ENCODE measurements around the gene PLPPR1. TPM values are rescaled to one million over a fixed set of nuclear protein-coding genes. Genes with fewer than 3 reads are reported as not detected.
A peak's percentile ranks its signal among the peaks of the same experiment; 100 is the strongest.

Gene PLPPR1
- total RNA-seq, 1 donor from 2014 or later = 0.32 TPM

DNA sequence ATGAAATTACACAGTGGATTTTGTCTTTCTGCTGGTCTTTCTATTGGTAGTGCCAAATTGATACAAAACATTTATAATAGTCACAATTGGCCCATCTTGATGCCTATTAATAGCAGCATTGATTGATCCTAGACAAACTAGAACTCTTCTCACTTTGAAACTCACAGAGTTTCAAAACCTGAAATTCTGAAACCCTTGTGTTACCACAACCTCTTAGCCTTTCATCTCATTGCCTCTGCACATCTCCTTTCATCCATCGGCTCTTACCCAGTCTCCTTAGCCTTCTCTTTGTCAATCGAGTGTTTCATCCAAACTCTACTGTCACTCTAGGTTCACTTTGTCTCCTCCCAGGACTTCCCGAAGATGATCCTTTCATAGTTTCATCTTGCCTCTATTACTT lies 22.1 kb downstream of the PLPPR1 start:
- no peak for ATAC-seq

- ATAC-seq = no peak
These were observed 26.1 kb downstream of the PLPPR1 start for GRCh38 chr9:101054657-101055056.

GRCh38 chr9:101055516-101055915 lies 27.0 kb downstream of the PLPPR1 start:
- ATAC-seq = no peak

DNA sequence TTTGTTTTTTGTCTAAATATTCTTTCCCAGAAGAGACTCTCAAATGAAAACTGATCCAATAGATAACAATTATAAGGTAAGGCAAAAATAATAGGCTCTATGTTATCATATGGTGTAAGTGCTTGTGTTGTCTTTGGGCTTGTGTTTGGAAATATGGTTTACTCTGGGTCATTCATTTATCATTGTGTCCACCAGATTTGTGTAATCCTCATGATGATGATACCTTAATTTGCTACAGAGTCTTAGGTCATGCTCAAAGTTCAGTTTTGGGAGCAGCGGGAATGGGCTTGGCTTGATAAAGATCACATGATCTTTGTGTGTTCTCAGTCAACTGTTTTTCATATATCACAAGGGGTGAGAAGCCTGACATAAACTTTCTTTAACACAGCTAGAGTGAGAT lies 34.2 kb downstream of the PLPPR1 start:
- no peak for ATAC-seq

DNA sequence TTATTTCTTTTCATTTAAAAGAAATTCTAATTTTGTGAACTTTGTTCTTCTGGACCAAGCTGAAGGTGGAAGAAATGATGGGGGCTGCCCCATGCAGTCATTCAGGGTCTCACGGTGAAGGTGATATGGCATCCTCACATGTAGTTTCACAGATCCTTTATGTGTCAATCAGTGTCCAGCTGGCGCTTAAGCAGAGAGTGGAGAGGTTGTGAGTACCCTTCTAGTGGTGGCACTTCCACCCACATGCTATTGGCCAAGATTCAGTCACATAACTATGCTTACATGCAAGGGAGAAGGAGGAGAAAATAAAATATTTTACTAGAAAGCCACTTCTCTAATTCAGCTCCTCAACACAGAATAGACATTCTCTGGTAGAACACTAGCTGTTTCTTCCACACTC lies 34.7 kb downstream of the PLPPR1 start:
- ATAC-seq = no peak

GRCh38 chr9:101064206-101064605 lies 35.7 kb downstream of the PLPPR1 start:
- no peak for ATAC-seq

GRCh38 chr9:101065930-101066329 lies 37.4 kb downstream of the PLPPR1 start:
- ATAC-seq = no peak

DNA sequence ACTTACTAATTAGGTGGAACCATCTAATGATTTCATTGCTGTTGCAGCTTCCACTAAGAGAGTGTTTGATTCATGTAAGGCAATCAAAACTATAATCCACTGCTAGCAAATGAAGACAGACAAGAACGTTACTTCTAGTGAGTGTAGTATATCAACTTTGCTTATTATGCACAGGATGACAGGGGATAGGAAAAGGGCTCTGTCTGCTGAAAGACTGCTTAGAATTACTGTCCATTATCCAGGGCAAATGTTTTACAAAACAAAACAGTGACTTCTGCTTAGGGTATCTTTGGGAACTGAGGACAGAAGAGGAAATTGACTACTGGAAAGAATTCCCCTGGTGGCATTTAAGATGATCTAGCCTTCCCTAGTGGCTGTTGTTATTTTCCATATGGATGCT lies 40.2 kb downstream of the PLPPR1 start:
- no peak for ATAC-seq

GRCh38 chr9:101072259-101072658 lies 43.7 kb downstream of the PLPPR1 start:
- ATAC-seq = no peak

DNA sequence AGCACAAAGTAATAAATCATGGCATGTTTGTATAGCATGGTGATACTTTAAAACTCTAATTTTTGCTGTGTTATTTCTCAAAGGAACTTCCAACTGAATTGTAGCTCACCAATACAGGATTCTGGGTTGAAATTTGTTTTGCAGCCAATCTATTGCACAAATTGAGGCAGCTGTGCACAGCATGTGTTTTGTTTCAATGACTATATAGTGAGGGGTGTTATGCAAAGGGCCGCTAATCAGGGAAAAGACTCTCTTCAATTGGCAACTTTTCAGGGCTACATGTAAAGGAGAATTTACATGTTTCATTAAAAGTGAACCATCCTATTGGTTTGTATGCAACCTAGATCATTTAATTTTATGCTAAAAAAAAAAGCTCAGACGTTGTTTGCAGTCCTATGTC lies 44.6 kb downstream of the PLPPR1 start:
- ATAC-seq = no peak

- no peak for ATAC-seq
These were observed 53.1 kb downstream of the PLPPR1 start for GRCh38 chr9:101081641-101082040.

GRCh38 chr9:101083448-101084202 lies 55.1 kb downstream of the PLPPR1 start:
- ATAC-seq = no peak

DNA sequence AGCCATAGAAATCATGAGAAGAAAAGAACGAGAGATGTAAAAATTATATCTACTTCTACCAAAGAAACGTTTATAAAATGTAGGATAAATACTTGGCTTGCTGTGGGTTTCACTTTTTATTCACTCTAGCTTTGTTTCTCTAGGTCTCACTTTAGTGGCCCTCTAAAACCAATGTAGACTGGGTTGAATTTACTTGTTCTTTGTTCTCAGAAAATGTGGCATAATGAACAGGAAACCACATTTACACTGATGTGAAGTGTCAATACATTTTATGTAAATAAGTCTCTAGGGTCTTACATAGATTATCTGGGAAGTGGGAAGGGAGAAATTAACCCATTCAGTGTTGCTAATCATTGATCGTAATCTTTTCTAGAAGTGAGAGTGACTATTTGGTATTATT lies 58.9 kb downstream of the PLPPR1 start:
- no peak for ATAC-seq

DNA sequence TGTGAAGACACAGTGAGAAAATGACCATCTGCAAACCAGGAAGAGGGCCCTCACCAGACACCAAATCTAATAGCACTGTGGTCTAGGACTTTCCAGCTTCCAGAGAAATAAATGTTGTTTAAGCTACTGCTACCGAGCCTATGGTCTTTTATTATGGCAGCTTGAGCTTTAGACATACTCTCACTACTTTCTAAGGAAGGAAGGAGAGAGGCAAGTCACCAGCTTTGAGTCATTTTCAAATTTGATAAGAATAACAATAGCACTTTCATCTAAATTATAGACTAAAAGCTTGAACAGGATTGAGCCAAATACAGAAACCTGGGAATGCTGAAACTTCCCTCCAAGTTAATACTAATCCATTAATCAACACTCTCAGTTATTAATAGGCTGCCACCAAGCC lies 64.4 kb downstream of the PLPPR1 start:
- no peak for ATAC-seq

- ATAC-seq = no peak
These were observed 65.1 kb downstream of the PLPPR1 start for GRCh38 chr9:101093620-101094019.

GRCh38 chr9:101094686-101095085 lies 66.2 kb downstream of the PLPPR1 start:
- ATAC-seq = no peak

GRCh38 chr9:101097210-101097609 lies 68.7 kb downstream of the PLPPR1 start:
- no peak for ATAC-seq

- no peak for ATAC-seq
These were observed 69.9 kb downstream of the PLPPR1 start for GRCh38 chr9:101098392-101098791.

GRCh38 chr9:101114317-101114716 lies 85.8 kb downstream of the PLPPR1 start:
- ATAC-seq = no peak

DNA sequence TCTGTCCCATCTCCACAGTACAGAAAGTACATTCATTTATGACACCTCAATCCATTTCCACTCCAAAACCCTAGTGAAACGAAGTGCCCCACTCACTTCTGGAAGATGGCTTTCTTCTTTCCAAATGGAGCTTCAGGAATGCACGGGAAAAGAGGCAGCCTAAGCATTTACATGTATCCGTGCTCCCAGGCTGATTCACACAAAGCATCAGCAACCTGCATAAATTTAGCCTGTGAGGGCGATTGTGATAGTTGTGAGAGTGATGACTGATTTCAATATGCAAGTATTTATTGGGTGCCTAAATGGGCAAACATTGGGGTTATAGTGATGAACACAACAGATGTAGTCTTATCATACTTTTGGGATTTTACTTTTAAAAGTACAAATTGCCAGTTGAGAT lies 86.6 kb downstream of the PLPPR1 start:
- ATAC-seq = no peak

GRCh38 chr9:101117161-101117560 lies 88.6 kb downstream of the PLPPR1 start:
- ATAC-seq = no peak

DNA sequence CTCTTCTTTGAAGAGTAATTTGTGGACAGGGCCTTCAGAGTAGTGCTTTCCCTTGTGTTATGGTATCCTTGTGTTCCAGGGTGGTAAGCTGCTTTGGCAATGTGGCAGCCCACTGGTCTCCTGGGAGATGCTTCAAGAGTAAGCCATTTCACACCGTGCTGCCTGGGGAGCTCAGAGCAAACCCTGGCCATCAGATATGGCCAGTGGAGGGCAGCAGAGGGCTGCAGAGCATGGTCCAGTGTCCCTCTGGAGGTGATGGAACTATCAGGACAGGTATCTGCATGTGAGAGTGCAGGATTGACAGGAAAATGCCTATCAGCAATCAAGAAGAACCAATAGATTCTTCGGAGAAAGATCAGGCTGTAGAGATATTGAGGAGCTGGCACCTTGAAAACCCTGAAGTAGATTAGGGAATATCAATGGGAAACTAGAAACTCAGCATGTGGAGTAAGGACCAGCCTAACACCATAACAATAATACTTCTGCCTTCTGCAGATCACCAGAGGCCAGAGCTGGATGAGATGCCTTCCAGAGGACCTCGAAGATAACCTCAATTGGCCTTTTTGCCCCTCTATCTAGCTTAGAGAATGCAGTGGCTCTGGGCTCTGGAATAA lies 90.8 kb downstream of the PLPPR1 start:
- peak; percentile 90 for ATAC-seq

GRCh38 chr9:101121836-101122399 lies 93.4 kb downstream of the PLPPR1 start:
- no peak for ATAC-seq

GRCh38 chr9:101126556-101126955 lies 98.0 kb downstream of the PLPPR1 start:
- ATAC-seq = no peak

Measured in esophagus mucosa (tissue), 1 donor.